HEK293 (cell line): Measurements from ENCODE around the gene DGCR2.

ENCODE experiments used
- CTCF ChIA-PET: fragments of 350-600 bp; formaldehyde crosslinking; extraction: SDS; loops from one replicate; lab custom pipeline; 2021; ENCODE audit warnings: antibody characterized with exemption; lab: Yijun Ruan, JAX
- POLR2A ChIA-PET: fragments of 300-600 bp; formaldehyde crosslinking; extraction: SDS; loops from one replicate; lab custom pipeline; 2020; ENCODE audit warnings: antibody characterized with exemption, inconsistent platforms; lab: Yijun Ruan, JAX
- H3K27ac ChIP-seq: fragments of 200-500 bp; sonication (Bioruptor generic); 2 replicates; pipeline ENCODE4 v1.5.1; 2014; ENCODE audit warnings: low read depth, low read length, control low read depth, inconsistent platforms; ENCODE audit errors: extremely low read depth
- H3K36me3 ChIP-seq, 2 experiments: fragments of 200-500 bp in 1 of 2; sonication (Bioruptor generic) in 1 of 2; 1 replicate in 1 of 2; 2 replicates in 1 of 2; pipeline ENCODE4 v1.5.1; 2014 to 2017; ENCODE audit warnings: inconsistent platforms in 2 of 2, low read length in 2 of 2; ENCODE audit not compliant: control insufficient read depth in 2 of 2, insufficient read depth in 1 of 2
- H3K4me1 ChIP-seq: fragments of 200-500 bp; sonication (Bioruptor generic); 2 replicates; pipeline ENCODE4 v1.5.1; 2014; ENCODE audit warnings: mild to moderate bottlenecking, low read length, inconsistent platforms; ENCODE audit not compliant: control insufficient read depth, insufficient read depth
- H3K4me3 ChIP-seq: 2 replicates; pipeline ENCODE4 v1.5.1; 2011; ENCODE audit warnings: low read depth, mild to moderate bottlenecking, control low read depth, low read length, moderate library complexity
- H3K9me3 ChIP-seq: fragments of 200-500 bp; sonication (Bioruptor generic); 2 replicates; pipeline ENCODE4 v1.5.1; 2014; ENCODE audit warnings: low read depth, low read length, inconsistent platforms; ENCODE audit not compliant: control insufficient read depth, insufficient read depth
- GFI1B ChIP-seq: fragments of 450-650 bp; formaldehyde crosslinking; IDR thresholded peaks from 2 replicates; pipeline ENCODE4 v1.5.1; 2016; ENCODE audit warnings: missing biosample characterization, missing genetic modification characterization
- GLIS2 ChIP-seq: fragments of 450-650 bp; formaldehyde crosslinking; IDR thresholded peaks from 2 replicates; pipeline ENCODE4 v1.5.1; 2016; ENCODE audit warnings: missing biosample characterization, missing genetic modification characterization
- HOXD13 ChIP-seq: sonication (generic); formaldehyde crosslinking; IDR thresholded peaks from 2 replicates; pipeline ENCODE4 v1.8.0; 2022; ENCODE audit warnings: missing genetic modification reagents, borderline replicate concordance
- PRDM6 ChIP-seq: fragments of 450-650 bp; formaldehyde crosslinking; IDR thresholded peaks from 2 replicates; pipeline ENCODE4 v1.5.1; 2017; ENCODE audit warnings: missing biosample characterization, missing genetic modification characterization
- RBAK ChIP-seq: fragments of 450-650 bp; formaldehyde crosslinking; IDR thresholded peaks from 2 replicates; pipeline ENCODE4 v1.5.1; 2016; ENCODE audit warnings: missing biosample characterization, missing genetic modification characterization
- REPIN1 ChIP-seq: fragments of 450-650 bp; formaldehyde crosslinking; IDR thresholded peaks from 2 replicates; pipeline ENCODE4 v1.5.1; 2017; ENCODE audit warnings: missing biosample characterization, missing genetic modification characterization, low read depth
- SP3 ChIP-seq: fragments of 450-650 bp; formaldehyde crosslinking; IDR thresholded peaks from 2 replicates; pipeline ENCODE4 v1.5.1; 2016; ENCODE audit warnings: missing biosample characterization, missing genetic modification characterization
- YY1 ChIP-seq: fragments of 450-650 bp; formaldehyde crosslinking; IDR thresholded peaks from 2 replicates; pipeline ENCODE4 v1.5.1; 2018; ENCODE audit warnings: missing biosample characterization, missing genetic modification characterization
- ZBTB10 ChIP-seq: fragments of 450-650 bp; formaldehyde crosslinking; IDR thresholded peaks from 2 replicates; pipeline ENCODE4 v1.5.1; 2016; ENCODE audit warnings: missing biosample characterization, missing genetic modification characterization
- ZNF133 ChIP-seq: fragments of 450-650 bp; formaldehyde crosslinking; IDR thresholded peaks from 2 replicates; pipeline ENCODE4 v1.5.1; 2016; ENCODE audit warnings: missing biosample characterization, missing genetic modification characterization
- ZNF248 ChIP-seq: fragments of 450-650 bp; formaldehyde crosslinking; IDR thresholded peaks from 2 replicates; pipeline ENCODE4 v1.5.1; 2017; ENCODE audit warnings: missing biosample characterization, missing genetic modification characterization
- ZNF335 ChIP-seq: fragments of 450-650 bp; formaldehyde crosslinking; conservative IDR thresholded peaks from 2 replicates; pipeline ENCODE4 v1.5.1; 2016; ENCODE audit warnings: missing biosample characterization, missing genetic modification characterization
- ZNF341 ChIP-seq: fragments of 450-650 bp; formaldehyde crosslinking; IDR thresholded peaks from 2 replicates; pipeline ENCODE4; 2016; ENCODE audit warnings: low read depth, missing biosample characterization, missing genetic modification characterization
- ZNF423 ChIP-seq: fragments of 450-650 bp; formaldehyde crosslinking; IDR thresholded peaks from 2 replicates; pipeline ENCODE4 v1.5.1; 2016; ENCODE audit warnings: missing biosample characterization, missing genetic modification characterization
- ZNF473 ChIP-seq: fragments of 450-650 bp; formaldehyde crosslinking; IDR thresholded peaks from 2 replicates; pipeline ENCODE4 v1.5.1; 2017; ENCODE audit warnings: missing biosample characterization, missing genetic modification characterization
- ZNF488 ChIP-seq: fragments of 450-650 bp; formaldehyde crosslinking; IDR thresholded peaks from 2 replicates; pipeline ENCODE4 v1.5.1; 2016; ENCODE audit warnings: missing biosample characterization, missing genetic modification characterization
- ZNF513 ChIP-seq: fragments of 450-650 bp; IDR thresholded peaks from 2 replicates; pipeline ENCODE4 v1.5.1; 2018; ENCODE audit warnings: missing biosample characterization, missing genetic modification characterization
- ZNF518A ChIP-seq: fragments of 450-650 bp; formaldehyde crosslinking; conservative IDR thresholded peaks from 2 replicates; pipeline ENCODE4 v1.5.1; 2016; ENCODE audit warnings: low read depth, missing biosample characterization, missing genetic modification characterization
- ZNF548 ChIP-seq: fragments of 450-650 bp; formaldehyde crosslinking; IDR thresholded peaks from 2 replicates; pipeline ENCODE4 v1.5.1; 2016; ENCODE audit warnings: missing biosample characterization, missing genetic modification characterization
- ZNF629 ChIP-seq: fragments of 450-650 bp; formaldehyde crosslinking; IDR thresholded peaks from 2 replicates; pipeline ENCODE4 v1.5.1; 2017; ENCODE audit warnings: missing biosample characterization, missing genetic modification characterization
- ZNF639 ChIP-seq: fragments of 450-650 bp; formaldehyde crosslinking; IDR thresholded peaks from 2 replicates; pipeline ENCODE4 v1.5.1; 2016; ENCODE audit warnings: missing biosample characterization, missing genetic modification characterization
- ZSCAN30 ChIP-seq: fragments of 450-650 bp; IDR thresholded peaks from 2 replicates; pipeline ENCODE4 v1.5.1; 2018; ENCODE audit warnings: missing biosample characterization, mild to moderate bottlenecking, missing genetic modification characterization, moderate library complexity

DGCR2 gene

GRCh38 chr22:19004471-19004870 is 117.7 kb downstream of the DGCR2 start:
- TF ChIP-seq YY1 (tag by site-specific recombination) (no peak), ZNF548 (tag by site-specific recombination) (no peak), GFI1B (tag by site-specific recombination) (no peak), ZNF133 (tag by site-specific recombination) (no peak), GLIS2 (tag by site-specific recombination) (no peak), ZNF341 (tag by site-specific recombination) (no peak), ZNF248 (tag by site-specific recombination) (no peak), ZNF513 (tag by site-specific recombination) (no peak)
- no peak overlapping the region for H3K27ac ChIP-seq
- no peaks in the 10 kb centered on the region for H3K4me1 ChIP-seq
- no peaks in the 10 kb centered on the region for H3K9me3 ChIP-seq
- no peaks in the 10 kb centered on the region for H3K36me3 ChIP-seq
- H3K4me3 ChIP-seq: no peak overlapping the region
- ChIA-PET CTCF (interaction anchor here (1.0 kb wide), 1 partner anchor 10 kb away, joined by 3 read pairs; no protein-coding TSS in a partner anchor), POLR2A (interaction anchor here (0.6 kb wide), 1 partner anchor 20 kb away, joined by 3 read pairs; no protein-coding TSS in a partner anchor)

- Histone ChIP-seq H3K4me3 (no peak overlapping the region), H3K4me1 (no peaks in the 10 kb centered on the region), H3K36me3 (no peaks in the 10 kb centered on the region), H3K9me3 (no peaks in the 10 kb centered on the region), H3K27ac (no peak overlapping the region)
- POLR2A ChIA-PET: no interaction called here
- CTCF ChIA-PET: interaction anchor here (1.3 kb wide), 1 partner anchor 11 kb away, joined by 3 read pairs; no protein-coding TSS in a partner anchor
- no peak for TF ChIP-seq ZSCAN30 (tag by site-specific recombination)
- TF ChIP-seq ZNF473 (tag by site-specific recombination): no peak
- TF ChIP-seq ZNF518A (tag by site-specific recombination): no peak
- TF ChIP-seq ZBTB10: no peak
- no peak for TF ChIP-seq RBAK (tag by site-specific recombination)
- TF ChIP-seq PRDM6: no peak
- TF ChIP-seq ZNF423 (tag by site-specific recombination): no peak
- no peak for TF ChIP-seq HOXD13 (CRISPR knock-in tag)
- TF ChIP-seq SP3 (tag by site-specific recombination): no peak
- no peak for TF ChIP-seq ZNF335 (tag by site-specific recombination)
- TF ChIP-seq ZNF629 (tag by site-specific recombination): no peak
- no peak for TF ChIP-seq ZNF488
- no peak for TF ChIP-seq ZNF639 (tag by site-specific recombination)
- no peak for TF ChIP-seq REPIN1 (tag by site-specific recombination)
These were observed 118.7 kb downstream of the DGCR2 start for GRCh38 chr22:19003508-19003907.
